Calu3 (cell line): ENCODE data around the gene STRIP2. TPM values are rescaled to one million over a fixed set of nuclear protein-coding genes. Genes with fewer than 3 reads are reported as not detected.

ENCODE experiments used
- BruUV-seq: library from RNA; stranded (reverse); fragments of 400-500 nt; replicated peaks from 2 replicates; lab custom pipeline; 2021; lab: Mats Ljungman, UMichigan
- CTCF ChIA-PET: fragments of 300-600 bp; sonication (Branson Sonifier 250); formaldehyde crosslinking; loops from one replicate; lab custom pipeline; 2022; ENCODE audit warnings: antibody characterized with exemption; lab: Charles Lee
- DNase-seq: peaks from one replicate; pipeline ENCODE4 v3.0.0; 2022
- H3K27ac Mint-ChIP-seq: one replicate; pipeline ENCODE4 v1.8.0; 2022; ENCODE audit warnings: mixed read lengths; ENCODE audit not compliant: unreplicated experiment
- H3K27me3 Mint-ChIP-seq: one replicate; pipeline ENCODE4 v1.8.0; 2022; ENCODE audit warnings: mixed read lengths; ENCODE audit not compliant: unreplicated experiment
- H3K36me3 Mint-ChIP-seq: one replicate; pipeline ENCODE4 v1.8.0; 2022; ENCODE audit warnings: mild to moderate bottlenecking, moderate library complexity, mixed read lengths; ENCODE audit not compliant: insufficient read depth, unreplicated experiment
- H3K4me1 Mint-ChIP-seq: one replicate; pipeline ENCODE4 v1.8.0; 2022; ENCODE audit warnings: mild to moderate bottlenecking, low read depth, mixed read lengths; ENCODE audit not compliant: unreplicated experiment
- H3K4me3 Mint-ChIP-seq: one replicate; pipeline ENCODE4 v1.8.0; 2022; ENCODE audit warnings: mild to moderate bottlenecking, low read depth, moderate library complexity, mixed read lengths; ENCODE audit not compliant: unreplicated experiment
- H3K9me3 Mint-ChIP-seq: one replicate; pipeline ENCODE4 v1.8.0; 2022; ENCODE audit warnings: low read depth, mixed read lengths; ENCODE audit not compliant: unreplicated experiment
- CTCF ChIP-seq: fragments of 200-600 bp; IDR thresholded peaks from one replicate; pipeline ENCODE4 v1.8.0; 2022; ENCODE audit warnings: antibody characterized with exemption; ENCODE audit not compliant: unreplicated experiment
- intact Hi-C: fragments of 100-400 bp; cut with micrococcal nuclease; formaldehyde crosslinking; loops from one replicate; pipeline ENCODE4 v1.10.0; 2022; ENCODE audit not compliant: unreplicated experiment
- total RNA-seq: library from RNA; stranded (reverse); gene quantifications from 2 replicates; pipeline ENCODE4 v1.2.3, GENCODE V29; 2022

The STRIP2 gene
- total RNA-seq, 1 experiment from 2014 or later = 10.1 TPM

- Mint-ChIP-seq H3K36me3 (peaks cover 10% of the 10 kb centered on the region), H3K27ac (no peak overlapping the region), H3K4me1 (no peaks in the 10 kb centered on the region), H3K9me3 (no peaks in the 10 kb centered on the region), H3K4me3 (peak overlapping the region; percentile 54), H3K27me3 (peaks cover 14% of the 10 kb centered on the region)
- intact Hi-C loops = no loop called here
- no TSS peak for BruUV-seq
- TF ChIP-seq CTCF = no peak
- no peak for DNase-seq
- CTCF ChIA-PET = interaction anchor here (0.8 kb wide), 1 partner anchor 67 kb away, joined by 3 read pairs; no protein-coding TSS in a partner anchor
Observed at GRCh38 chr7:129502708-129503685, 68.8 kb downstream of the STRIP2 start.

DNA sequence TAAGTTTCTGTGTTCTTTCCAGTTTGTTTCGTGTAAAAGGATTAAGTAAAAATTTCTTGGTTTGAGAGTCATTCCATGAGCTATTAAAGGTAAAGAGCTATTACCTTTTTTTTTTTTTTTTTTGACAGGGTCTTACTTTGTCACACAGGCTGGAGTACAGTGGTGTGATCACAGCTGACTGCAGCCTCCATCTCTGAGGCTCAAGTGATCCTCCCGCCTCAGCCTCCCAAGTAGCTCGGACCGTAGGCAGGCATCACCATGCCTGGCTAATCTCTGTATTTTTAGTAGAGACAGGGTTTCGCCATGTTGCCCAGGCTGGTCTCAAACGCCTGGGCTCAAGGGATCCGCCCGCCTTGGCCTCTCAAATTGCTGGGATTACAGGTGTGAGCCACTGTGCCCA, 69.5 kb downstream of the STRIP2 start:
- no peak for TF ChIP-seq CTCF
- CTCF ChIA-PET = no interaction called here
- DNase-seq = no peak
- Mint-ChIP-seq H3K9me3 (no peaks in the 10 kb centered on the region), H3K4me1 (no peaks in the 10 kb centered on the region), H3K27me3 (peaks cover 14% of the 10 kb centered on the region), H3K4me3 (peak overlapping the region; percentile 54), H3K27ac (no peak overlapping the region), H3K36me3 (peaks cover 10% of the 10 kb centered on the region)
- intact Hi-C loops = no loop called here
- no TSS peak for BruUV-seq

GRCh38 chr7:129512192-129512591, 78.0 kb downstream of the STRIP2 start:
- H3K4me3 Mint-ChIP-seq = no peak overlapping the region
- intact Hi-C loops = no loop called here
- no peaks in the 10 kb centered on the region for H3K4me1 Mint-ChIP-seq
- H3K36me3 Mint-ChIP-seq = no peaks in the 10 kb centered on the region
- BruUV-seq = no TSS peak
- CTCF ChIA-PET = no interaction called here
- no peak for DNase-seq
- no peak overlapping the region for H3K27ac Mint-ChIP-seq
- H3K27me3 Mint-ChIP-seq = peaks cover 28% of the 10 kb centered on the region
- TF ChIP-seq CTCF = no peak
- H3K9me3 Mint-ChIP-seq = no peaks in the 10 kb centered on the region

DNA sequence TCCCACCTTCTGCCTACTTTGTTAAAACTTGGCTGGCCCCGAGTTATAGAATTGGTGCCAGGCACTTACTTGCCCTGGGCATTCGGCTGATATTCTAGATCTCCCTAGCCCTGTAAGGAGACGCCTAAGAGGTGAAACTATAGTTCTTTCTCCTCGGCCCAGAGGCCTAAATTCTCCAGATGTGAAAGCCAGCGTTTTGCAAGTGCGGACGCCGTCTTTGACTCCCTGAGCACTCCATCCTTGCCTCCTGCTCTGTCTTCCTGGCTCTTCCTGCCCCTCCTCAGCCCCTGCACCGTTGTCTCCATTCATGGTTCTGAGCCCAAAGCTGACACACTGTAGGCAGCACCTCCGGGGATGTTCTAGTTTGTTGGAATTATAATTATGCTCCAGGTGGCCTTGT, 79.3 kb downstream of the STRIP2 start:
- Mint-ChIP-seq H3K27me3 (peaks cover 28% of the 10 kb centered on the region), H3K36me3 (no peaks in the 10 kb centered on the region), H3K4me1 (no peaks in the 10 kb centered on the region), H3K4me3 (no peak overlapping the region), H3K27ac (no peak overlapping the region), H3K9me3 (no peaks in the 10 kb centered on the region)
- no peak for TF ChIP-seq CTCF
- DNase-seq = no peak
- intact Hi-C loops = no loop called here
- CTCF ChIA-PET = no interaction called here
- no TSS peak for BruUV-seq
